B cell (primary cell): Measurements from ENCODE around the gene CXorf65.

Experiments
- CTCF ChIP-seq: fragments of 200-600 bp; IDR thresholded peaks from one replicate; pipeline ENCODE4 v1.8.0; 2022; ENCODE audit warnings: antibody characterized with exemption, mild to moderate bottlenecking
- EZH2 ChIP-seq: IDR thresholded peaks from 2 replicates; pipeline ENCODE4 v1.6.1; 2012; ENCODE audit warnings: borderline replicate concordance, low read depth, mild to moderate bottlenecking, moderate library complexity, low read length; ENCODE audit not compliant: insufficient read depth, poor library complexity, severe bottlenecking

GRCh38 chrX:71103110-71103983 is 3.2 kb downstream of the CXorf65 start:
- TF ChIP-seq CTCF (no peak), EZH2 (no peak)
